CD14-positive monocyte (primary cell): ENCODE data around the gene SUMO3. TPM values are rescaled to one million over a fixed set of nuclear protein-coding genes. Genes with fewer than 3 reads are reported as not detected.

Experiments used
- DNase-seq, 3 donors: peaks; one replicate each; pipeline ENCODE4 v3.0.0-alpha.2; 2011 to 2022
- H2AFZ ChIP-seq: 2 replicates; pipeline ENCODE4 v1.6.0; 2012; ENCODE audit warnings: mild to moderate bottlenecking, low read depth, low read length, inconsistent platforms; ENCODE audit not compliant: insufficient read depth, poor library complexity, severe bottlenecking
- H3K27ac ChIP-seq, 2 donors: 1 replicate in 1 of 2; 2 replicates in 1 of 2; pipeline ENCODE4 v1.5.1; 2012 to 2013; ENCODE audit warnings: low read length in 2 of 2, control low read depth in 1 of 2, inconsistent platforms in 1 of 2, low read depth in 1 of 2, mild to moderate bottlenecking in 1 of 2
- H3K27me3 ChIP-seq, 2 donors: one replicate each; pipeline versions ENCODE4 v1.6.0 to v1.6.1; 2011 to 2013; ENCODE audit warnings: low read length in 2 of 2; ENCODE audit not compliant: control insufficient read depth in 2 of 2, insufficient read depth in 2 of 2
- H3K36me3 ChIP-seq, 2 donors: replicated peaks in 1 of 2; 1 replicate in 1 of 2; 2 replicates in 1 of 2; pipeline versions ENCODE4 v1.5.1 to v1.6.1; 2012 to 2013; ENCODE audit warnings: low read length in 2 of 2, control low read depth in 1 of 2, inconsistent platforms in 1 of 2, mild to moderate bottlenecking in 1 of 2; ENCODE audit not compliant: insufficient read depth in 2 of 2, control insufficient read depth in 1 of 2
- H3K4me1 ChIP-seq, 2 donors: 1 replicate in 1 of 2; 2 replicates in 1 of 2; pipeline versions ENCODE4 v1.5.1 to v1.6.1; 2012 to 2013; ENCODE audit warnings: low read length in 2 of 2, control low read depth in 1 of 2, inconsistent platforms in 1 of 2, mild to moderate bottlenecking in 1 of 2, moderate library complexity in 1 of 2; ENCODE audit not compliant: insufficient read depth in 2 of 2, control insufficient read depth in 1 of 2
- H3K4me2 ChIP-seq: replicated peaks from 2 replicates; pipeline ENCODE3; 2012; ENCODE audit warnings: low read length, moderate library complexity, mild to moderate bottlenecking; ENCODE audit not compliant: poor library complexity, severe bottlenecking; ENCODE audit errors: extremely low read depth
- H3K4me3 ChIP-seq, 3 experiments: fragments of 200-600 bp in 1 of 3; sonication (generic) in 1 of 3; replicated peaks in 1 of 3; 1 replicate in 2 of 3; 2 replicates in 1 of 3; pipeline ENCODE4 v1.5.1; 2011 to 2013; ENCODE audit warnings: low read length in 3 of 3, mild to moderate bottlenecking in 3 of 3, control low read depth in 2 of 3, low read depth in 2 of 3, inconsistent platforms in 1 of 3, moderate library complexity in 1 of 3
- H3K79me2 ChIP-seq: 2 replicates; pipeline ENCODE4 v1.6.0; 2012; ENCODE audit warnings: mild to moderate bottlenecking, control low read depth, inconsistent platforms, low read length, moderate library complexity; ENCODE audit not compliant: insufficient read depth
- H3K9ac ChIP-seq: 2 replicates; pipeline ENCODE4 v1.6.0; 2017; ENCODE audit warnings: low read length, mild to moderate bottlenecking; ENCODE audit not compliant: insufficient read depth, poor library complexity, severe bottlenecking
- H3K9me3 ChIP-seq, 2 donors: replicated peaks in 1 of 2; 1 replicate in 1 of 2; 2 replicates in 1 of 2; pipeline versions ENCODE4 v1.5.1 to v1.6.1; 2012 to 2013; ENCODE audit warnings: low read length in 2 of 2, control low read depth in 1 of 2; ENCODE audit not compliant: control insufficient read depth in 1 of 2, insufficient read depth in 1 of 2
- H4K20me1 ChIP-seq: 2 replicates; pipeline ENCODE4 v1.6.0; 2012; ENCODE audit warnings: mild to moderate bottlenecking, low read length, control low read depth, moderate library complexity; ENCODE audit not compliant: insufficient read depth
- H3K27ac Mint-ChIP-seq, 7 donors: one replicate each; pipeline ENCODE4 v1.8.0; 2020; ENCODE audit warnings: mild to moderate bottlenecking in 7 of 7, mixed read lengths in 7 of 7, moderate library complexity in 6 of 7, inconsistent platforms in 2 of 7
- H3K27me3 Mint-ChIP-seq, 3 donors: one replicate each; pipeline ENCODE4 v1.8.0; 2021 to 2022; ENCODE audit warnings: low read depth in 3 of 3, mild to moderate bottlenecking in 3 of 3, mixed read lengths in 3 of 3, moderate library complexity in 3 of 3, inconsistent platforms in 1 of 3
- H3K36me3 Mint-ChIP-seq, 2 donors: one replicate each; pipeline ENCODE4 v1.8.0; 2020; ENCODE audit warnings: mixed read lengths in 2 of 2, inconsistent platforms in 1 of 2, mild to moderate bottlenecking in 1 of 2
- H3K4me1 Mint-ChIP-seq: one replicate; pipeline ENCODE4 v1.8.0; 2020; ENCODE audit warnings: mild to moderate bottlenecking, mixed read lengths
- H3K4me3 Mint-ChIP-seq, 2 donors: one replicate each; pipeline ENCODE4 v1.8.0; 2020; ENCODE audit warnings: mild to moderate bottlenecking in 2 of 2, mixed read lengths in 2 of 2, moderate library complexity in 1 of 2
- H3K9me3 Mint-ChIP-seq, 7 donors: one replicate each; pipeline ENCODE4 v1.8.0; 2020 to 2022; ENCODE audit warnings: mixed read lengths in 7 of 7, mild to moderate bottlenecking in 6 of 7, moderate library complexity in 6 of 7, inconsistent platforms in 2 of 7
- CTCF ChIP-seq: fragments of 200-600 bp; IDR thresholded peaks from one replicate; pipeline ENCODE4 v1.8.0; 2022; ENCODE audit warnings: antibody characterized with exemption, mild to moderate bottlenecking
- WGBS: methylation state at CpG from one replicate; pipeline ENCODE4 v1.1.5; 2013; ENCODE audit warnings: missing lambda C conversion rate; ENCODE audit not compliant: insufficient coverage; 5-methylcytosine and 5-hydroxymethylcytosine counted together
- intact Hi-C, 2 donors: fragments of 100-400 bp; cut with micrococcal nuclease; formaldehyde crosslinking; loops; one replicate each; pipeline versions ENCODE4 v1.15.0 to v1.15.1; 2023
- polyA plus RNA-seq, 3 donors: library from polyadenylated mRNA; depleted of rRNA in 1 of 3; unstranded in 2 of 3; stranded (reverse) in 1 of 3; fragments of 300-500 nt in 2 of 3; fragments of >200 nt in 1 of 3; fragmentation: Illumina TruSeq in 2 of 3; gene quantifications; 1 replicate in 2 of 3; 2 replicates in 1 of 3; pipeline ENCODE4 v1.2.3, GENCODE V29; 2012 to 2021

SUMO3 gene
- polyA plus RNA-seq, 3 donors, result 70.9 to 112 (median 109) TPM

- H3K27me3 Mint-ChIP-seq, result peaks cover 0 to 7% (median 5%) of the 10 kb centered on the region in 3 donors
- no peak overlapping the region for H3K9ac ChIP-seq
- peaks cover 5 to 23% (median 19%) of the 10 kb centered on the region in 7 donors for H3K9me3 Mint-ChIP-seq
- no peak overlapping the region for H3K4me3 ChIP-seq
- H3K4me2 ChIP-seq, result peak overlapping the region; percentile 89
- no peak for DNase-seq
- H3K27ac ChIP-seq, result no peak overlapping the region
- no peak for TF ChIP-seq CTCF
- peaks cover 20 to 31% of the 10 kb centered on the region in 2 donors for H3K36me3 ChIP-seq
- intact Hi-C loops, result loop anchor here (2.0 to 10.0 kb wide), 8 partner anchors 15 to 821 kb away; partner anchors contain the start of genes CFAP410 (in 2 of the 2), LRRC3 (in 1 of the 2), PTTG1IP (in 1 of the 2) and UBE2G2 (in 1 of the 2)
- peaks cover 20 to 41% of the 10 kb centered on the region in 2 donors for H3K36me3 Mint-ChIP-seq
- H3K27ac Mint-ChIP-seq, result peak overlapping the region in 1 of 7 donors; percentile 46
- H3K27me3 ChIP-seq, result no peaks in the 10 kb centered on the region
- H3K4me3 Mint-ChIP-seq, result peak overlapping the region; percentile 34 to 39
- H3K79me2 ChIP-seq, result peaks cover 65% of the 10 kb centered on the region
- 93% methylated on average over 4 of the region's 10 CpGs for WGBS
- peaks cover 65% of the 10 kb centered on the region for H4K20me1 ChIP-seq
- peaks cover 20% of the 10 kb centered on the region for H3K4me1 Mint-ChIP-seq
- peaks cover 11 to 25% of the 10 kb centered on the region in 2 donors for H3K4me1 ChIP-seq
- no peak overlapping the region for H2AFZ ChIP-seq
- H3K9me3 ChIP-seq, result peaks cover 0 to 19% of the 10 kb centered on the region in 2 donors
These were observed 1.8 kb downstream of the SUMO3 start for GRCh38 chr21:44815852-44816628.

GRCh38 chr21:44815225-44815624, 2.6 kb downstream of the SUMO3 start:
- peaks cover 74% of the 10 kb centered on the region for H4K20me1 ChIP-seq
- intact Hi-C loops, result loop anchor here (5.0 to 10.0 kb wide), 7 partner anchors 57 to 822 kb away; partner anchors contain the start of genes CFAP410 (in 2 of the 2), LRRC3 (in 1 of the 2) and PTTG1IP (in 1 of the 2)
- peaks cover 25 to 39% of the 10 kb centered on the region in 2 donors for H3K36me3 ChIP-seq
- Mint-ChIP-seq H3K27ac (peak overlapping the region in 1 of 7 donors; percentile 54), H3K4me3 (no peak overlapping the region), H3K9me3 (peaks cover 3 to 16% (median 11%) of the 10 kb centered on the region in 7 donors), H3K27me3 (peaks cover 0 to 6% (median 2%) of the 10 kb centered on the region in 3 donors), H3K36me3 (peaks cover 26 to 49% of the 10 kb centered on the region in 2 donors), H3K4me1 (peaks cover 20% of the 10 kb centered on the region)
- H3K4me2 ChIP-seq, result no peak overlapping the region
- peaks cover 74% of the 10 kb centered on the region for H3K79me2 ChIP-seq
- no peak overlapping the region for H3K4me3 ChIP-seq
- H3K27me3 ChIP-seq, result no peaks in the 10 kb centered on the region
- H3K9ac ChIP-seq, result no peak overlapping the region
- WGBS, result 80% methylated on average over 1 of the region's 8 CpGs
- no peak overlapping the region for H3K27ac ChIP-seq
- no peak for TF ChIP-seq CTCF
- H2AFZ ChIP-seq, result no peak overlapping the region
- peaks cover 0 to 11% of the 10 kb centered on the region in 2 donors for H3K9me3 ChIP-seq
- H3K4me1 ChIP-seq, result peaks cover 11 to 25% of the 10 kb centered on the region in 2 donors
- no peak for DNase-seq
